GM18867 (cell line): ENCODE data around the gene HPCAL1.

Experiments
- ATAC-seq: cut with Tn5 transposase; IDR thresholded peaks from one replicate; pipeline ENCODE4 v1.9.1; 2021; ENCODE audit warnings: mild to moderate bottlenecking, moderate library complexity; ENCODE audit not compliant: unreplicated experiment

The HPCAL1 gene

GRCh38 chr2:10269291-10269690 lies 33.4 kb upstream of the HPCAL1 start:
- ATAC-seq, result no peak

GRCh38 chr2:10269711-10270610 lies 32.7 kb upstream of the HPCAL1 start:
- ATAC-seq, result no peak

- ATAC-seq, result no peak
Measured at GRCh38 chr2:10271509-10271908, 31.2 kb upstream of the HPCAL1 start.

GRCh38 chr2:10271946-10272345 lies 30.8 kb upstream of the HPCAL1 start:
- ATAC-seq, result no peak

- no peak for ATAC-seq
Measured at GRCh38 chr2:10272464-10272863, 30.2 kb upstream of the HPCAL1 start.

- no peak for ATAC-seq
Measured at GRCh38 chr2:10273215-10274175, 29.2 kb upstream of the HPCAL1 start.

- ATAC-seq, result no peak
Measured at GRCh38 chr2:10274376-10274775, 28.3 kb upstream of the HPCAL1 start.

- ATAC-seq, result no peak
Measured at GRCh38 chr2:10274983-10275802, 27.5 kb upstream of the HPCAL1 start.

GRCh38 chr2:10276481-10277292 lies 26.0 kb upstream of the HPCAL1 start:
- no peak for ATAC-seq

- ATAC-seq, result no peak
Measured at GRCh38 chr2:10277293-10278028, 25.2 kb upstream of the HPCAL1 start.

GRCh38 chr2:10278029-10278762 lies 24.5 kb upstream of the HPCAL1 start:
- no peak for ATAC-seq

GRCh38 chr2:10278763-10279471 lies 23.8 kb upstream of the HPCAL1 start:
- ATAC-seq, result no peak

- no peak for ATAC-seq
Measured at GRCh38 chr2:10279472-10279870, 23.2 kb upstream of the HPCAL1 start.

- no peak for ATAC-seq
Measured at GRCh38 chr2:10279946-10280463, 22.7 kb upstream of the HPCAL1 start.

- ATAC-seq, result no peak
Measured at GRCh38 chr2:10281891-10282290, 20.8 kb upstream of the HPCAL1 start.

GRCh38 chr2:10282611-10283105 lies 20.0 kb upstream of the HPCAL1 start:
- ATAC-seq, result no peak
